ENCODE measurements around the gene ROBO4.
A peak's percentile ranks its signal among the peaks of the same experiment; 100 is the strongest.

The ROBO4 gene

DNA sequence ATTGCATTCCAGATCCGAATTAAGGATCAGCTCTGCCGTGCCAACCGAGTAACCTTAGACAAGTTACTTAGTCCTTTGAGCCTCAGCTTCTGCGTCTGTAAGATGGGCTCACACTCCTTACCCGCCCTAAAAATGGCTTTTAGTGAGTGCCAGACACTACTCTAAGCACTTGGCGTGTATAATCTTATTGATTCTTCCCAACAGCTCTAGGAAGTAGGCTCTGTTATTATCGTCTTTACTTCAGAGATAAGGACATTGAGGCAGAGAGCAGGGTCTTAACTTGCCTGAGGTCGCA is 54.1 kb downstream of the ROBO4 start:
- TF ChIP-seq, protein P1, sequence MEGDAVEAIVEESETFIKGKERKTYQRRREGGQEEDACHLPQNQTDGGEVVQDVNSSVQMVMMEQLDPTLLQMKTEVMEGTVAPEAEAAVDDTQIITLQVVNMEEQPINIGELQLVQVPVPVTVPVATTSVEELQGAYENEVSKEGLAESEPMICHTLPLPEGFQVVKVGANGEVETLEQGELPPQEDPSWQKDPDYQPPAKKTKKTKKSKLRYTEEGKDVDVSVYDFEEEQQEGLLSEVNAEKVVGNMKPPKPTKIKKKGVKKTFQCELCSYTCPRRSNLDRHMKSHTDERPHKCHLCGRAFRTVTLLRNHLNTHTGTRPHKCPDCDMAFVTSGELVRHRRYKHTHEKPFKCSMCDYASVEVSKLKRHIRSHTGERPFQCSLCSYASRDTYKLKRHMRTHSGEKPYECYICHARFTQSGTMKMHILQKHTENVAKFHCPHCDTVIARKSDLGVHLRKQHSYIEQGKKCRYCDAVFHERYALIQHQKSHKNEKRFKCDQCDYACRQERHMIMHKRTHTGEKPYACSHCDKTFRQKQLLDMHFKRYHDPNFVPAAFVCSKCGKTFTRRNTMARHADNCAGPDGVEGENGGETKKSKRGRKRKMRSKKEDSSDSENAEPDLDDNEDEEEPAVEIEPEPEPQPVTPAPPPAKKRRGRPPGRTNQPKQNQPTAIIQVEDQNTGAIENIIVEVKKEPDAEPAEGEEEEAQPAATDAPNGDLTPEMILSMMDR (IDR thresholded peaks at IDR 0.05; ENCODE audit: low read length) = no peak
- TF ChIP-seq EZH2phosphoT487 (IDR thresholded peaks at IDR 0.05; ENCODE audit: low read length) = no peak
- TF ChIP-seq EZH2 (optimal IDR thresholded peaks at IDR 0.05; ENCODE audit: low read depth, low read length) = no peak
- peak overlapping the region; percentile 39; the same call in 1 of the 2 replicates for H3K4me2 ChIP-seq (ENCODE audit: low read depth, low read length)
- no peaks in the 10 kb centered on the region for H4K20me1 ChIP-seq (ENCODE audit: insufficient read depth, low read length)
- no peak overlapping the region for H3K9ac ChIP-seq (ENCODE audit: low read length)
- H3K79me2 ChIP-seq (ENCODE audit: low read length) = no peaks in the 10 kb centered on the region
- DNase-seq = no peak
- H3K9me3 ChIP-seq (replicated peaks; ENCODE audit: insufficient read depth, low read length) = no peaks in the 10 kb centered on the region
- no peak overlapping the region for H3K27ac ChIP-seq (ENCODE audit: low read length)
- H3K27me3 ChIP-seq (replicated peaks; ENCODE audit: insufficient read depth, low read length) = peaks cover 86% of the 10 kb centered on the region
- no peak overlapping the region for H2AFZ ChIP-seq (ENCODE audit: low read length)
- H3K36me3 ChIP-seq (replicated peaks; ENCODE audit: insufficient read depth, low read length) = no peaks in the 10 kb centered on the region
- no peaks in the 10 kb centered on the region for H3F3A ChIP-seq (ENCODE audit: insufficient read depth, low read length)
- no peak overlapping the region for H3K4me3 ChIP-seq (ENCODE audit: low read length)
- H3K9me2 ChIP-seq (replicated peaks; ENCODE audit: insufficient read depth, low read length) = no peaks in the 10 kb centered on the region
- no peaks in the 10 kb centered on the region for H3K4me1 ChIP-seq (ENCODE audit: low read length)

DNA sequence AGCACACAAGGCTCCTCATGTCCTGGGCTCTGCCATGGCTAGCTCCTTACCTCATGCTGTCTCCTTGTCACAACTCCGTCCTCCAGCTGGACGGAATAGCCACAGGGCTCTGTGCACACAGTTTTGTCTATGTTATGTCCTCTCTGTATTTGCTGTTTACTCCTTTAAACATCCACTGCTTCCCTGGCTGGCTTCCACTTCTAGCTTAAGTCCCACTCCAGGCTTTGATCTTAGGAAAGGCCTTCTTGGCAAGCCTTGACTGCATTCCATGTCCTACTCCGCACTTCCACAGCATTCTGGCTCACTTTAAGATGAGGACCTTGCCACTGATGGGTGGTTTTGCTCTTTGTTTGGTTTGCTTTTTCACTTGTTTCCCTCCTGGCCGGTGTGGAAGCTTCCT is 55.4 kb downstream of the ROBO4 start:
- Histone ChIP-seq H3K9ac (ENCODE audit: low read length) (no peak overlapping the region), H3K79me2 (ENCODE audit: low read length) (no peaks in the 10 kb centered on the region), H3K9me2 (replicated peaks; ENCODE audit: insufficient read depth, low read length) (no peaks in the 10 kb centered on the region), H3K36me3 (replicated peaks; ENCODE audit: insufficient read depth, low read length) (no peaks in the 10 kb centered on the region), H3K4me2 (ENCODE audit: low read depth, low read length) (no peak overlapping the region), H3K4me3 (ENCODE audit: low read length) (no peak overlapping the region), H3K27me3 (replicated peaks; ENCODE audit: insufficient read depth, low read length) (peaks cover 90% of the 10 kb centered on the region), H3K9me3 (replicated peaks; ENCODE audit: insufficient read depth, low read length) (no peaks in the 10 kb centered on the region), H3K4me1 (ENCODE audit: low read length) (peaks cover 1% of the 10 kb centered on the region; the same call in 1 of the 2 replicates), H3K27ac (ENCODE audit: low read length) (no peak overlapping the region), H2AFZ (ENCODE audit: low read length) (no peak overlapping the region), H4K20me1 (ENCODE audit: insufficient read depth, low read length) (no peaks in the 10 kb centered on the region), H3F3A (ENCODE audit: insufficient read depth, low read length) (no peaks in the 10 kb centered on the region)
- no peak for DNase-seq
- TF ChIP-seq, protein P1 (IDR thresholded peaks at IDR 0.05; ENCODE audit: low read length) = no peak

DNA sequence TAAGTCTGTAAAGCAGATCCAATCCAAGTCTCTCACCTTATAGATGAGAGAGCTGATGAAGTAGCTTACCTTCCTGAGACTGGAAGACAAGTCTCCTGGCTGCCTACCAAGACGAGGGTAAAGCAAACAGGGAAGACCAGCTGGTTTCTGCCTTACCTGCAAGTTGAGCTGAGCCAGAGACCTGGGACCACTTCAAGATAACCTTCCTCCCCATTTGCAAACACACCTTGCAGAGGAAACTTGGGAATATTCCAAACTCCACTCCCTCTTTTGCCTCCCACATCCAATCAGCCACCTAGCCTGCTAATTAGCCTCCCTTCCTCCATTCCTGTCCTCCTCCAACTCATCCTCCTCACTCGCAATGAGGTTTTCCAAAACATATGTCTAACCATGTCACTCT is 55.8 kb downstream of the ROBO4 start:
- no peak overlapping the region for H3K4me3 ChIP-seq (ENCODE audit: low read length)
- no peaks in the 10 kb centered on the region for H4K20me1 ChIP-seq (ENCODE audit: insufficient read depth, low read length)
- H3K9me3 ChIP-seq (replicated peaks; ENCODE audit: insufficient read depth, low read length) = no peaks in the 10 kb centered on the region
- H3K27me3 ChIP-seq (replicated peaks; ENCODE audit: insufficient read depth, low read length) = peaks cover 90% of the 10 kb centered on the region
- peaks cover 4% of the 10 kb centered on the region; the same call in 1 of the 2 replicates for H3K4me1 ChIP-seq (ENCODE audit: low read length)
- no peaks in the 10 kb centered on the region for H3K9me2 ChIP-seq (replicated peaks; ENCODE audit: insufficient read depth, low read length)
- TF ChIP-seq EZH2phosphoT487 (IDR thresholded peaks at IDR 0.05; ENCODE audit: low read length) (no peak), EZH2 (optimal IDR thresholded peaks at IDR 0.05; ENCODE audit: low read depth, low read length) (no peak)
- TF ChIP-seq, protein P1 (IDR thresholded peaks at IDR 0.05; ENCODE audit: low read length) = no peak
- no peak for DNase-seq
- no peaks in the 10 kb centered on the region for H3K36me3 ChIP-seq (replicated peaks; ENCODE audit: insufficient read depth, low read length)
- H2AFZ ChIP-seq (ENCODE audit: low read length) = no peak overlapping the region
- no peaks in the 10 kb centered on the region for H3K79me2 ChIP-seq (ENCODE audit: low read length)
- H3K4me2 ChIP-seq (ENCODE audit: low read depth, low read length) = no peak overlapping the region
- no peak overlapping the region for H3K27ac ChIP-seq (ENCODE audit: low read length)
- H3F3A ChIP-seq (ENCODE audit: insufficient read depth, low read length) = no peaks in the 10 kb centered on the region
- no peak overlapping the region for H3K9ac ChIP-seq (ENCODE audit: low read length)
